ENCODE results near the gene ADAMTS9.
"Not testable (repeated sequence)": the region's sequence is repeated elsewhere in the genome, so short reads cannot be mapped to it uniquely, and the experiment has no call there.

Gene ADAMTS9

GRCh38 chr3:64568895-64569517, 118.8 kb downstream of the ADAMTS9 start:
- DNase-seq = no peak

GRCh38 chr3:64566859-64567258, 120.9 kb downstream of the ADAMTS9 start:
- no peak for DNase-seq

- no peak for DNase-seq
These were observed 124.0 kb downstream of the ADAMTS9 start for GRCh38 chr3:64563751-64564150.

DNA sequence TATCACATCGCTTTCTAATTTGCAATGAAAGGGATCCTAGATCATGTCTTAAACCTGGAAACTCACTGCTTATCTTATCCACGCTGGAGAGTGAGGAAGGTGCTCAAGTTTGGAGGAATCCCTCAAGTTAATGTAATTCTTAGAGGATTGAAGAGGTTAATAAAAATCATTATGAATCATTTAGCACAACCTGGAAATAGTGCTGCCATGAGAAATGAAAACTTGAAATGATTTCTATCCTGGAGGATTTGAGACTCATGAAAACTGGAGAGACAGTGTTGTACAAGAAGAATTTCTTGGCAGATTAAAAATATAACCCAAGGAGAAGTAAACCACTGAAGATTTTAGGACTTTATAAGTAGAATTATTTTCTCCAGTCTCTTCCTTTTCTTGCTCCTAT, 125.9 kb downstream of the ADAMTS9 start:
- no peak for DNase-seq

- DNase-seq = no peak
These were observed 126.4 kb downstream of the ADAMTS9 start for GRCh38 chr3:64561325-64561843.

DNA sequence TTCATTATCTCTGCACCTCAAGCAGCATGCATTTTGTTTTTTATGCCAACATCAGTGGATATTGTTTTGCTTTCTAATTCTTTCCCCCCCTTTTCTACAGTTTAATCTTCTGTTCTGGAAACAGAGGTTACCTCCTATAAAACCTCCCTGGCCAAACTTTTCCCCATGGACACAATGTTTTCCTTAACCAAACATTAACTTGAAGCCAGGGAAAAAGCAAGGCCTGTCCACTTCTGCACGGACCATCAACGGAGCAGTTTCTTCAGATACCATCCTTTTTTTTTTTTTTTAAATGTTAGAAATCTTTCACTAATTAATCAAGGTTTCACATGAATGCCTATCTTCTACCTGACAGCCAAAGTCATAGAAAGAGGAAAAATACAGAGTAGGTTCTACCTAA, 127.0 kb downstream of the ADAMTS9 start:
- no peak for DNase-seq

- no peak for DNase-seq
These were observed 128.2 kb downstream of the ADAMTS9 start for GRCh38 chr3:64559588-64559987.

GRCh38 chr3:64556046-64556445, 131.8 kb downstream of the ADAMTS9 start:
- no peak for DNase-seq

GRCh38 chr3:64555351-64555750, 132.4 kb downstream of the ADAMTS9 start:
- DNase-seq = no peak

DNA sequence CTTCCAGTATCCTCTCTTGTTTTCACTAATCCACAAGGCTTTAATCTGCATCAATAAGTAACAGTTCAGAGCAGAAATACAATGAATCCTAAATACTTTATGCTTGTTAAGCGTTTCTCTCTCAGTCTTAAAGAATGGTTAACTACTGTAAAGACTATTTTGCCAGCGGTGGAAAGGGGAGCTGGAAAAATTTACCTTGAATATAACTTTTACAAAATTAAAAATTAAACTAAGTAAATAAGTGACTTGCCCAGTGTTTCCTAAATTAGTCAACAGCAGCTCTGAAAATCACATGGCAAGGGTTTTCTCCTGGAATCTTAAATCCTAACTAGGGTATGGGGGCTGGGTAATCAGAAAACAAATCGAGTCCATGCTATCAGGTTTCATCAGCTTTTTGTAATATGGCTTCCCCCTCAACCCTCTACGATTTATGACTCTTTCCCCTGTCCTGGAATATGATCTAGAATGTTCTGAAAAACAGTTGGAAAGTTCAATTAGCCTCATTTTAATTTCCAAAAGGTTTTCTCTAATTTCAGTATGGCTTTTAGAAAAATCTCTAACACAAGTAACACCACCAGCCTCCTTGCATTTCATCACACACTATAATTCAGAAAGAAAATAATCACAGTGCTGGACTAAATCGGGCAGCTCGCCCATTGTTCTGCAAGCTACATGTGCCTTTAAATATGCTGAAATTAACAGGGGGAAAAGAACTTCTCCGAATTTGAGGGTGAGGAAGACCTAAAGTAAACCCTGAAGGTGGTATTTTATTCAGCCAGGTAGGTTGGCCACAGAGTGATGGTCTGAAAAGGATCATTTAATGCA, 133.5 kb downstream of the ADAMTS9 start:
- no peak for DNase-seq

DNA sequence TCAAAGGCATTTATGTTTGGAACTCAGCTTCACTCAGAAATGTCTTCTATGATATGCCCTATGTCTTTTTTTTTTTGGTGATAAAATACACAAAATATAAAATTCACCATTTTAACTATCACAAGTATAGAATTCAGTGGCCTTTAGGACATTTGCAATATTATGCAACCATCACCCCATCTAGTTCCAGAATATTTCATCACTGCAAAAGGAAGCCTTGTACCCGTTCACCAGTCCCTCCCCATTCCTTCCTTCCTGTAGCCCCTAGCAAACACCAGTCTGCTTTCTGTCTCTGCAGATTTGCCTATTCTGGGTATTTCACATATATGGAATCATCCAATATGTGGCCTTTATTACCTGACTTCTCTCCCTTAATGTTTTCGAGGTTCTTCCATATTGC, 134.8 kb downstream of the ADAMTS9 start:
- no peak for DNase-seq

- no peak for DNase-seq
These were observed 135.6 kb downstream of the ADAMTS9 start for GRCh38 chr3:64552160-64552559.

GRCh38 chr3:64551697-64552096, 136.1 kb downstream of the ADAMTS9 start:
- no peak for DNase-seq

DNA sequence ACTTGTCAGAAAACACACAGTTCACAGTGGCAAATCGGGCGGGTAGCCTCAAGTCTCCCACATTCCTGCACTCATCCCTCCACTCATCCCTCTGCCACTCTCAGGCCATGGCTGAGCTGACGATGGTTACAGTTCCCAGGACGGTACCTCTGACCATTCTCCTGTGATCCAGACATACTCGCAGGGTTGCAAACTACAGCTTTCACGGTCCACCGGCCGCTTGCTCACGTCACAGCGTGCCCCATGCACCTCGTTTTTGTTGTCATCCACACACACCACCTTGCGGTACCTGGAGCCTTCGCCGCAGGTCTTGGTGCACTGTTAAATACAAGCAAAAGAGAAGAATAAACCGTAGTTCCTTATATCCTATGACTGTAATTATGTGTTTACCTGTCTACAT, 137.1 kb downstream of the ADAMTS9 start:
- DNase-seq = no peak

DNA sequence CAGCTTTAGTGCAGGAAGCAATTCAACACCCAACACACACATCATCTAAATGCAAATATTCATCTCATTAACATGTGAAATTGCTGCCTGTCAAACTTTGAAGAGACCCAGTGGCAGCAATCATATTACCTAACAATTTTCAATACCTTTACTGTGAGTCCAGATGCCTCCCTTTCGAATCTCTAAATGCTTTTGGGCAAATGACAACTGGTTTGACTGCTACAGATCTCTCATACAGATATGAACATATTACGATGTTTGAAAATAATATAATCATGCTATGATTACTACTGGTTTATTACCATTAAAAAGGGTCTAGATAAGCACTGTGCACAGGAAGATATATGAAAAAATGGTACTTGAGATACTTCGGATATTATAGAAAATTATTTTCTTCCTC, 137.9 kb downstream of the ADAMTS9 start:
- no peak for DNase-seq

- DNase-seq = no peak
These were observed 139.5 kb downstream of the ADAMTS9 start for GRCh38 chr3:64548200-64548889.

- DNase-seq = no peak
These were observed 140.9 kb downstream of the ADAMTS9 start for GRCh38 chr3:64546856-64547255.

- not testable (repeated sequence) for DNase-seq
These were observed 142.6 kb downstream of the ADAMTS9 start for GRCh38 chr3:64545239-64545638.

DNA sequence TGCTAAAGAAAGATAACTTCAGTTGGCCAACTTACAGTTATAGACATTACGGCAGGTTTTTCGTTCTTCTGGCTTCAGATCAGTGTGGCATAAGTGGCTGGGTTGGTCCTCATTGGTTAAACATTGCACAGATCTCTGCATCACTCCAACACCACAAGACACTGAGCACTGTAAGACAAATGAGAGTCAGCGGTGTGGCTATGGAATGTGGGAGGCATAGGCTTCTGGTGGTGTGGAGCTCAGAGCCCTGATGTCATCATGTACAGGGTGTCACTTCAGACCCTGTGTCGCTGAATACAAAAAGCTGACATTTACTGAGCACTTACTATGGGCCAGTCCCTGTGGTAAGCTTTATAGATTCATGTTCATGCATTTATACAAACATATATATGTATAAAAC, 146.0 kb downstream of the ADAMTS9 start:
- no peak for DNase-seq

GRCh38 chr3:64539451-64540196, 148.2 kb downstream of the ADAMTS9 start:
- no peak for DNase-seq

- DNase-seq = no peak
These were observed 151.6 kb downstream of the ADAMTS9 start for GRCh38 chr3:64536166-64536565.

GRCh38 chr3:64533617-64534317, 154.0 kb downstream of the ADAMTS9 start:
- DNase-seq = peak; percentile 33

Data from NCI-H1417 treated with DMSO at 0.1 percent for 48 hours (cell line).